ENCODE data around the gene PTPN1.
"Not testable (repeated sequence)": the region's sequence is repeated elsewhere in the genome, so short reads cannot be mapped to it uniquely, and the experiment has no call there.

Gene PTPN1

DNA sequence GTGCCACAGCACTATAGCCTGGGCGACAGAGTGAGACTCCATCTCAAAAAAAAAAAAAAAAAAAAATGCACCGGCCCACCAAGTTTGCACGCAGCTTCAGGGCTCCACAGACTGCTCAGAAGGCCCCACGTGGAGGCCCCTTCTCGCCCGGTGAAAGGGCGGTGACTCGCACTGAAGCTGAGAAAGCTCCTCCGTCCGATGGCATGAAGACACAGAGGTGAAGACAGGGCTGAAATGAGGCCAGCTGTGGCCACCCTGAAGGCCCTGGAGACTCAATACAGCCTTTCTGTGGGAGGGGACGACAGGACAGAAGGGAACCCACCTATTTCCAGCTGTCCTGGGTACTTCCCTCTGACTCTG lies 84.0 kb downstream of the PTPN1 start:
- no peak for DNase-seq

DNA sequence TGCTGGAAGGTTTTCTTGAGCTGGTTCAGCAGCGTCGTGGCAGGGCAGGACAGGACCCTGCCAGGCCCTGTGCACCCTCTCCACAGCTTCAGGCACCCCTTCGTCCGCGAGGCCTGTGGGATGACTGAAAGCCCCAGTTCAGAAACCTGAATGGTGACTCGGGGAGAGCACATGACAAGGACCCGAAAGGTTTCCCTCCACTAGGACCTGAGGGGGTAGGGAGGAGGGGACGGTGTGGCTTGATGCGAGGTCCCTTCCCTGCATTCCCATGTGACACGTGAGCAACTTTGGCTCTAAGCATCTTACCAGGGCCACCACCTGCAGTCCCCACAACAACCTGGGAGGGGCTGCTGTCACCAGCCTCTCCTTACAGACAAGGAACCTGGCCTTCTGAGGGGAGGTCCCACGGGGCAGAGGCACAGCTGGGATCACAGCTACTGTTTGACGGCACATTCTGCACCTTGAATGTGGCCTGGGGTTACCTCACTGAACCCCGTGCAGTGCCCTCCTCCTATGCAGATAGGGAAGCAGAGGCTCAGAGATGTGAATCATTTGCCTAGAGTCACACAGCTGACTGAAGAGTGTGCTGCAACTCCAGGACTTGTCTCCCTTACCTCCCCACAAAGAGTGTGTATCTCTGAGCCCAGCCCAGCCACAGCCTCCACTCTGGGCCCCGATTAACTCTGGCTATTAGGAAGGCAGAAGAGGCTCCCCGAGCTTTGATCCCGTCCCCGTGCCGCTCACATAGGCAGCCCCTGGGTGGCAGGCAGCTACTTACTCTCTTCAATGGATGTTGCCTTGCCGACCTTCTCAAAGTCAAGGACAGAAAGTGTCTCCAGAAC lies 84.6 kb downstream of the PTPN1 start:
- DNase-seq, result no peak

DNA sequence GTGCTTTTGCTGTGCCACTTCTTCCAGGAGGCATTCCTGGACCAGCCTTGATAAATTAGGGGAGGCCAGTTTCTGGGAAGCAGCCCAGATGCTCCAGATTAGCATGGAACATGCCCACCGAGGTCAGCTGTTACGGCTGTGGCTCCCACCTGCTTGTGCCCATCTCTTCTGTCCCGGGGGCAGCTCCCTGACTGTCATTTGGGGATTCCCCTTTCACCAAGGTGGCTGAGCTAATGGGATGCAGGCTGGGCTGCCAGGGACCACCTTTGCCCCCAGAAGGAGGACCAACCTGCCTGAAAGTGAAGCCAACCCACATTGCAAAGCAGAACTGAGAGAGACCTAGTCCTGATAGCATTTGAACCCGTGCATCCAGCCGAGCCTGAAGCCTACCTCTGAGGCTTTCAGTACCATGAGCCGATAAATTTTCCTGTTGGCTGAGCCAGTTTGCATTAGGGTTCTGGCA lies 85.3 kb downstream of the PTPN1 start:
- no peak for DNase-seq

DNA sequence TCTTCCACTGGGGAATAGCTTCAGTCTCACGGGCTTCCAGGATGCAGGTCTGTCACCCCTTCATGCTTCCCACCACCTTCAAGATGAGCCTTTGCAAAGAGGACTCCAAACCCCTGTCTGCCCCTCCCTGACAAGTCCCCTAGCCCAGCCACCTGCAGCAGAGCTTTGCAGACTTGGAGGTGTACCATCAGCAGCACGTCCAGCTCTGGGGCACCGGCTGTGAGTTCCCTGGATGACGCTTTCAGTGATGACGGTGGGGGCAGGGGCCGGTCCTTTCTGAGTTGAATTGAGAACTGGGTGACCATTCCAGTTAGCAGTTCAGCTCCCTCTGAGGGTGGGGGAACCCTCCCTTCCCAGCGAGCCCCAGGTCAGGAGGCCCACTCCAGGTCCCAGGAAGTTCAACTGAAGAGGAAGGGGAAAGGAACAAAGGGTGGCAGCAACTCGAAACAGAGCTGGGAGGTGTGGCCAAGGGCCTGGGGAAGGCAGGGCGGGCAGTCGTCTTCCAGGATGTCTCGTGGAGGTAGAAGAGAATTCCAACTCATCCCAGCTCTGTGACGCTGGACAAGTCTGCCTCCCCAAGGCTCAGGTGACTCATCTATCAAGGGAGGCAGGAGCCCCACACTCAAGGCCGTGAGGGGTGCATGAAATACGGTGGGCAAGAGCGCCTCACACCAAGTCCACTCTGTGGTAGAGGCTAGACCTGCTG lies 86.0 kb downstream of the PTPN1 start:
- DNase-seq, result peak; percentile 13

DNA sequence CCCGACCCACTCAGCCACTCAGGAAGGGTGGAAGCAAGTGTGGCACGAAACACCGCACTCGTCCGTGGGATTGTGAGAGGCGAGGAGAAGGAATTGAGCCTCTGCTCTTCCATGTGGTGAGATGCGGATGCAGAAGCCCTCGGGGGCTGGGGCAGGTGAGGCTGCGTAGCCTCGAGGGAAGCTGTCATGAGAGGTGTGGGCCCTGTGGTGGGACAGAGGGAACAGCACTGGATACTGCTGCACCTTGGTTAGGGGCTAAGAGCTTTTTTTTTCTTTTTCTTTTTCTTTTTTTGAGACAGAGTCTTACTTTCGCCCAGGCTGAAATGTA lies 86.5 kb downstream of the PTPN1 start:
- no peak for DNase-seq

DNA sequence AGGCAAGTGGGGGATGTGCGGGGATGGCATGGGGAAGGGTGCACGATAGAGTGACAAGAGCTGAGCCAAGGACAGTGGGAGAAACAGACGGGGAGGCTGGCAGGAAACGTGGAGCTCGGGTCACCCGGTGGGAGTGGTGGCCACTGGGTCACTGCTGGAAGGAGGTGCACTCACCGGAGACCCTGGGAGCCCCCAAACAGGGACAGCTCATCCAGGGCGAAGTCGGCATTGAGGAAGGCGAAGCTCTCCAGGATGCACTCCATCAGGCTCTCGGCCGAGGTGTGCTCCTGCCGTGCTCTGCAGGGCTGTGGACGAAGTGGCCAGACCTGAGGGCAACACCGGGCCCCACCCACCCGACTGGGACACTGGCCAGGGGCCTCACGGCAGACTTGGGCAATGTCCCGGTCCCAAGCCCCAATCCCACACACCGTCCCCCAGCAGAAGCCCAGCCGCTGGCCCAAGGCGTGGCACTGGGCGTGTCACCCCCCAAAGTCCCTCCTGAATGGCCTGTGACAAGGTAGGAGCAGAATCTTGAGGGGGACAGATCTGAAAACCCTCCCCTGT lies 87.3 kb downstream of the PTPN1 start:
- DNase-seq, result no peak

DNA sequence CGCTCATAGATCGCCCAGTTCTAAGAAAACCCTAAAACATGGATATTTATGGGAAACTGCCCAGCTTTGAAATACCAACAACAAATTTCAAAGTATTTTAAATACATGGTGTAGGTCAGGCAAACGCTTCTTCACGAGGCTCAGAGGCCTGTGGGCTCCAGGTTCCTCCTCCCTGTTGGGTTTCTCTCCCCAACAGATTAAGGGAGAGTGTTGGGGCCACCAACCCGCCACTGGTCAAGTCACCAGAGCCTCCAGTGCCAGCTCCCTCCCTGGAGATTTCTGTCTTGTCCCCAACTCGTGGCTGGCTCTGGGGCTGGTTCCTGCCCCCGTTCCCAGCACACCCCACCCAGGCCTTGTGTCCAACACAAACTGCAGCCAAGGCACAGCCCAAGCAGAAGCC lies 87.9 kb downstream of the PTPN1 start:
- no peak for DNase-seq

DNA sequence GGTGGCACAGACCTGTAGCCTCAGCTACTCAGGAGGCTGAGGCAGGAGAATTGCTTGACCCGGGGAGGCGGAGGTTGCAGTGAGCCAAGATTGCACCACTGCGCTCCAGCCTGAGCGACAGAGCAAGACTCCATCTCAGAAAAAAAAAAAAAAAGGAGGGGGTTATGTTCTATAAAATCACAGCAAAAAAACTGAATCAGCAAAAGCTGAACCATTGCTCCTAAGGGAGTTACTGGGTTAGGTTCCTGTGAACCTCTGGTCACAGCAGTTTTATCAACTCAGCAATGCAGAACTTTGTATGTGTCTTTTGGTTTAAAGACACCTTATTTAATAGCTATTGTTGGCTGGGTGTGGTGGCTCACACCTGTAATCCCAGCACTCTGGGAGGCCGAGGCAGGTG lies 88.6 kb downstream of the PTPN1 start:
- DNase-seq, result not testable (repeated sequence)

DNA sequence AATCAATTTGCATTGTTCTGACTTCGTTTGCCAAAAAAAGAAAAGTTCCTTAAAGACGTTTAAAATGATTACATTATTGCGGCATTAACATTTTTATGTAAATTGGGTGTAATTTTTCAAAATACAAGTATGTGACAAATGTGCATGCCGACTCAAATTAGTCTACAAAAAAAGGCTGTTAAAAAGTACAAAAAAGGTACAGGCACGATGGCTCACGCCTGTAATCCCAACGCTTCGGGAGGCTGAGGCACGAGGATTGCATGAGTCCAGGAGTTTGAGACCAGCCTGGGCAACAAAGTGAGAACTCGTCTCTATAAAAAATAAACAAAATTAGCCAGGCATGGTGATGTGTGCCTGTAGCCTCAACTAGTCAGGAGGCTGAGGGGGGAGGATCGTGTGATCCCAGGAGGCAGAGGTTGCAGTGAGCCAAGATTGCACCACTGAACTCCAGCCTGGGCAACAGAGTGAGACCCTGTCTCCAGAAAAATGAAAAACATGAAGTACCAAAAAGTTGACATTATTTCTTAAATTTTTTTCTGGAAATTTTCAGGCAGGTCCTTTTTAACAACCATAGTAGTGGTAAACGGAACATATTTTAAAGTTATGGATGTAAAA lies 90.2 kb downstream of the PTPN1 start:
- no peak for DNase-seq

DNA sequence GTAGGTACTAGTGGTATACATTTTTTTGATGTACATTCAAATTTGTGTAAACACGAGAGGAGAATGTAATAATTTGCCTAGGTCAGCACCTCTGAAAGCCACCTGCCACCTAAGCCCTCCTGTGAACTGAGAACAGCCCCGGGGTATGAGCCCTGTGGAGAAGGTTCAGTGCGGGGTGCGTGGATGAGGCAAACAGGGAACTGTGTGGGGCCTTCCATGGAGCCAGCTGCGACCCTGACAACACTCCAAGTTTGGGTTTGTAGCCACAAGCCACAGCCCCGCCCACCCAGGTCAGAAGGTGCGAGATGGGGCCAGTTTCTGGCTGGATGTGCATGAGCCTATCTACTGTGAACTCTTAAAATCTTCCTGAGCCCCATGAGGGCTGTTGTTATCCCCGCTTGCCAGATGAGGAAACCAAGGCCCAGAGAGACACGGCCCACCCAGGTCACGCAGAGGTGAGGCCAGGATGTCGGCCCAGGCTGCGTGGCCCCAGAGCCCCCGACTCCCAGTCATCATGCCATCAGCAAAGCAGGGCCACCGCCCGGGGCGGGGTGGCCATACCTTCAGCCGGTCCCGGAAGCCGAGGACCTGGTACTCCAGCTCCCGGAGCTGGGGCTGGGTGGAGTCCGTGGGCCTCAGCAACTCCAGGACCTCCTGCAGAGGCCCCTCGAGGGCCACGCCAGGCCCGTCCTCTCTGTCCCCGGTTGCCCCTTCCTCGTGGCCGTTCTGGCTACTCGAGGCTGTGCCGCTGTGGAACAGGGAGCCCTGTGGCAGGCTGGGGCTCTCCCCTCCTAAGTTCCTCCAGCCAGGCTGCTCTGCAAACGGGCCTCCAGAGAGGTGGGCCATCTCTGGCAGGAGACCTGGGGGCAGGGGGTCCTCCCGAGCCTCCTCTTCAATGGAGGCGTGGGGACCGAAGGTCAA lies 91.6 kb downstream of the PTPN1 start:
- no peak for DNase-seq

DNA sequence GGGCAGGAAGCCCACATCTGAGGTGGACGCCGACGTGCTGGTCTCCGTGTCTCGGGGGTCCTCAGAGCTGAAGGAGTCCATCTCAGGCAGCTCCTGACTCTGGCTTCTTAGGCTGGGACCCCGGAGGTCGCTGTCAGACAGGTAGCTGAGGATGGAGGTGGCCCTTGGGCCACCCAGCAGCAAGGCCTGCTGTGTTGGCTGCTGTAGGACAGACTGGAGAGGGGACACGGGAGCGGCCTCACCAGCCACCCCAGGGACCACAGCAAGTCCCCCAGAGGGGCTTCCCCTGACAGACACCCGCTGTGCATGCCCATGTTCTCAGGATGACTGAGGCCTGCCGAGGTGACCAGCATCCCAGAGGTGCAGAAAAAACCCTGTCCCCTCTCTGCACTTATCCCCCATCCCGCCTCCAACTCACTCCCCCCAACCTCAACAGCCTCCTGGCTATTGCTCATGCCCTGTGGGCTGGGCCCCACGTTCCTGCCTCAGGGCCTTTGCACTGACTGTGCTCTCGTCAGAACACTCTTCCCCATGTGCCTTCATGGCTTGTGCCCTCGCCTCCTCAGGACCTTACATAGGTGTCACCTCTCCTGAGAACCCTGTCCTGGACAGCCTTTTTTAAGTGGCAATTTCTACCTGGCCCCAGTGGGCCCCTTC lies 92.4 kb downstream of the PTPN1 start:
- no peak for DNase-seq

DNA sequence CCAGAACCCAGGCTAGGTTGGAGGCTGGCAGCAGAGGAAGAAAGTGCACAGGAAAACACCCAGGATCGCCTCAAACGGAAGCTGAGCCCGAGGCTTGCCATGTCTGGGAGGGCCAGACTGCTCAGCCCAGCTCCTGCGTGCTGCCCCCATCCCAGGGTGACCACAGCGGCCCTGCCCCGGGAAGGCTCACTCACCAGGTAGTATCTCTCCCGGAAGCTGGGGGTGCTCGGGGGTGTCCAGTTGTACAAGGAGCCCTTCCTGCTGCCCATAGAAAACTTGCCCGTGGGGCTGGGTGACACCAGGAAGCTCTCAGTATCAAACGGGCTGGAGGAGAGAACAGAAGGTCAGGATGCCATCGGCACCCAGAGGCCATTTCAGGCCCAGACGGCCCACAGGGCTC lies 94.3 kb downstream of the PTPN1 start:
- no peak for DNase-seq

DNA sequence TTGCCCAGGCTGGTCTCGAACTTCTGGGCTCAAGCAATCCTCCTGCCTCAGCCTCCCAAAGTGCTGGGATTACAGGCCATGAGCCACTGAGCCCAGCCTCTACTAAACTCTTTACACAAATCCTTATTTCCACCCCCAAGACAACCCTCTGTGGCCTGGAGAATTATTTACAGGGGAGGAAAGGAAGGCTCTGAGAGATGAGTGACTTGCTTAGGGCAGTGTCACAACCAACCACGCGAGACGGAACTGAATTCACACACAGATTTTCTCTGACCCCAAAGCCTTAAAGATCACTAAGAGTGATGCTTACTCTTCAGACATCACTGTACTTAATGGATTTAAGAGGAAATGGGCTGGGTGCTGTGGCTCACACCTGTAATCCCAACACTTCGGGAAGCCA lies 95.0 kb downstream of the PTPN1 start:
- DNase-seq, result no peak

DNA sequence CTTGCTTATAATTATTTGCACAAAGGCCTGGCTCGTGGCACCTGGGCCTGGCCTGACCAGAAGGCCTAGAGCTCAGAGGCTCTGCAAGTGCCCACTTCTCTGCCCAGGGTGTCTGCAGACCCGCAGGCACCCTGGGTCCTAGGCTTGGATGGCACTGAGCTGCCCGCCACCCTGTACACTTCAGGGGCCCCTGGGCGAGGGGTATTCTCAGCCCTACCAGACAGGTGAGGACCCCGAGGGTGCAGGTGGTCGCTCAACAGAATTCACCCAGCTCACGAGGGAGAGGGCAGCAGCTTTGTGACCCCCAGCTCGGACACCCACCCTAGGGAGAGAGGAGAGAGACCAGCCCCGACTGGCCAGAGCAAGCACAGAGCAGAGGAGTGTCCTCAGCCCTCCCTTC lies 97.3 kb downstream of the PTPN1 start:
- DNase-seq, result no peak

DNA sequence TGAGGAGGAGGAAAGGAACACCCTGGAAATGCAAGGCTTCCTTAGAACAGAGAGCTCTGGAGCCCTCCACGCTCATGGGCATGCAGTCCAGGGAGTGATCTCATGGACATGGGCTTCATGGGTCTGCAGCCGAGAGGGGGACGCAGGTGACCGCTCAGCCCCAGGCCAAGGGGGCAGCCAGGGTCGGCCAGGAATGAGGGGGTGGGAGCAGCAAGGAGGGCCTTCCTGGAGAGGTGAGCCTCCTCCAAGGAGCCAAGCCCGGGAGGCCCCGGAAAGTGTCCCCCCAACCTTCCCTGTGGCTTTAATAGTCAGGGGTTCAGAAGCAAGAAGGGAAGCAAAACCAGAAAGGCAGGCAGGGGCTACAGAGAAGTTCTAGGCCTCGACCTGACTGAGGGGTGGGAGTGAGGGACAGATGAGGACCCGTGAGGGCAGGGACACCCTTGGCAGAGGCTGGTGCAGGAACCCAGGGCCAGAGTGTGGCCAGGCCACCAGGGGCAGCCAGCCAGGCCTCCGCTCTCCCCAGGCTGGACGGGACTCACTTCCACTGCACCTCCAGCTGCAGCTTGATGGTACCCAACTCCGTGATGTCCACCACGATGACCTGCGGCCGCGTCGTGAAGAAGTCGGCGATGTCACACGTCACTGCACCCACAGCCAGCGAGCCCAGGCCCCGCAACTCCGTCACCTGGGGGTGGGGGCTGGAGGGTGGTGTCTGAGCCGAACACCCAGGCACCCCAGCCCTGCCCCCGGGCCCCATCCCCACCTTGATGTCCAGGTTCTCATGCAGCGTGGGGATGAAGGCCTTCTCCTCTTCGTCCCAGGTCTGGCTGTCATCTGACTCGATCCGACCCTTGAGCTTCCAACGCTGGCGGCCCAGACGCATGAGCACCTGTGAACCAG lies 97.9 kb downstream of the PTPN1 start:
- DNase-seq, result no peak

DNA sequence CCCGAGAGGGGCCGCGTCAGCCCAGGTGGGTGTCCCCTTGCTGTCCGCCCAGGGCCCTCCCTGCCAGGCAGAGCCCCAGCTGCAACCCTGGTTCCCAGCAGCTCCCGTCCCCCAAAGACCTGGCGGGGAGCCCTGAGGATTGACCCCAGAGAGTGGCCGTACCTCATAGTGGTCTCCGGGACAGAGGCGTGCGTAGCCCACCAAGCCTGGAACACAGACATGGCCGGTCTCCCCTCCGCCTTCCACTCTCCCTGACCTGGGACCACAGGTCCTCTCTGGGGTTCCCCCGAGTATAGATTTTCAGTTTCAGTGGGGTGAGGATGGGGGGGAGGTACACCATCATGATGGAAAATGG lies 98.5 kb downstream of the PTPN1 start:
- DNase-seq, result no peak

DNA sequence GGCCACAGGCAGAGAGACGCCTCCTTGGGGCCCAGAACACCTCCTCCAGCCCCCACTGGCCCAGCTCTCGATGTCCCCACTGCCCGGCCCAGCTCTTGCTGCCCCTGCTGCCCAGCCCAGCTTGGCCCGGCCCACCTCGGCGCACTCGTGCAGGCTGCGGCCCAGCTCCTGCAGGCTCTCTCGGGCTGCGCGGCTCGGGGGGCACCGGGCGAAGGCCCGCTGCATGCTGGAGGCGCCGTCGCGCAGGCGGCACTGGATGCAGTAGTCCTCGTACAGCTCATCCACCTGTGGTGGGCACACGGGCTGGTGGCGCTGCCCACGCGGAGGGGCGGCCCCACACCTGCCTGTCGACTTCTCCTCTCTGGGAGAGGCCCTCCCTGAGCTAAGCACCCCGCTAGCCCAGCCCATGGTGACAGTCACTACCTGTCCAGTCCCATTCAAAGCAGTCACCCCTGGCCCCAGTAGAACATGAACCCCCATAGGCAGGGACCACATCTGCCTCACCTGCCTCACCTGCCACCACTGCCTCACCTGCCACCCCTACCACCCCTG lies 99.3 kb downstream of the PTPN1 start:
- no peak for DNase-seq

DNA sequence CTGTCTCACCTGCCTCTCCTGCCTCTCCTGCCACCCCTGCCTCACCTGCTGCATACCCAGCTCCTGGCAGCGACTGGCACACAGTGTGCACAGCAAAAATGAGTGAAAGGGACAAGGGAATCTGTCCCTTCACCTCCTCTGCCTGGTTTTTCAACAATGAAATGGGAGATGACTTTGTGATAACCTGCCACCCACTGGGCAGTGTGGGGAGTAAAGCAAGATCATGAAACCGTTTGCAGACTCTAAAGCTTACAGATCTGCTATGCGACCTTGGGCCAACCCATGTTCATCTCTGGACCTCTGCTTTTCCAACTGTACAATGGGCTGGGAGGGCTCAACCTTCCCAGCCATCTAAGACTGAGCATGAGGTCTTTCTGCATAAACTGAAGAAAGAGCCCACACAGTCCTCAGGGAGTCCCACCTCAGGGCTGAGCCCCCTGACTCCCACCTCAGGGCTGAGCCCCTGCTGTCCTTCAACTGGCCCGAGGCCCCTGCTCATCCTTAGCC lies 100.1 kb downstream of the PTPN1 start:
- DNase-seq, result no peak

DNA sequence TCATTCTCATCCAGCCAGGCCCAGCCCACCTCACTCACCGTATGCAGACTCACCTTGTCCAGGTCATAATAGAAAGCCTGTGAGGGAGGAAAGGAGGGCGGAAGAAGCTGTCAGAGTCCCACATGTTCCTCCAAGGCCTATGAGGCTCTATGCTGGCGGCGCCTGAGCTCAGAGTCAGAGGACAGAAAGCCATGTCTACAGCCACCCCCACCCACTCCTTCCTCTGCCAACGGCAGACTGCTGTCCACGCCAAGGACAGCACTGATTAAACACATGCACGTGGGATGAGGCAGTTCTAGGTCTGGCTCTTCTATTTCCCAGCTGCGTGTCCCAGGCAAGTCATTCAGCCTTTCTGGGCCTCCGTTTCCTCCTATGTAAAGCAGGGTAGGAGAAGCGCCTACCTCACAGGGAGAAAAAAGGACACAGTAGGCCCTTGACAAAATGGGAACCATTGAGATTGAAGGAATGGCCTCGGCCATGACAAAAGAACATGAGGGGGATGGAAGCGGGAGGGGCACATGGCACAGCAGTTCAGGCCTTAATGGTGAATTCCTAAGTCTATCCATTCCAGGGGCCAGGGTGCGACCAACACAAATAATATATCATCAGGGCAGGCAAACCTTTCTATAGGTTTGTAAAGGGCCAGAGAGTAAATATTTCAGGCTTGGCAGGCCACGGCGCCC lies 101.1 kb downstream of the PTPN1 start:
- DNase-seq, result no peak
